Astrocyte of the cerebellum (primary cell): ENCODE results near the gene CYTH4.
"Not testable (repeated sequence)": the region's sequence is repeated elsewhere in the genome, so short reads cannot be mapped to it uniquely, and the experiment has no call there.

Experiments
- DNase-seq: peaks from one replicate; pipeline ENCODE4 v3.0.0-alpha.2; 2011; ENCODE audit warnings: low read depth
- H3K4me3 ChIP-seq: 2 replicates; pipeline ENCODE4 v1.5.1; 2011; ENCODE audit warnings: mild to moderate bottlenecking, low read depth, low read length, moderate library complexity
- in situ Hi-C: cut with HindIII; loops from 2 replicates; pipeline ENCODE4 v1.10.0; 2017; ENCODE audit warnings: low sequenced_read_pairs
- TF ChIP-seq, protein P1 (sequence below): IDR thresholded peaks from 2 replicates; pipeline ENCODE4 v1.5.1; 2012; ENCODE audit warnings: low read length, low read depth, moderate library complexity, mild to moderate bottlenecking; ENCODE audit errors: missing control alignments

CYTH4 gene, protein sequence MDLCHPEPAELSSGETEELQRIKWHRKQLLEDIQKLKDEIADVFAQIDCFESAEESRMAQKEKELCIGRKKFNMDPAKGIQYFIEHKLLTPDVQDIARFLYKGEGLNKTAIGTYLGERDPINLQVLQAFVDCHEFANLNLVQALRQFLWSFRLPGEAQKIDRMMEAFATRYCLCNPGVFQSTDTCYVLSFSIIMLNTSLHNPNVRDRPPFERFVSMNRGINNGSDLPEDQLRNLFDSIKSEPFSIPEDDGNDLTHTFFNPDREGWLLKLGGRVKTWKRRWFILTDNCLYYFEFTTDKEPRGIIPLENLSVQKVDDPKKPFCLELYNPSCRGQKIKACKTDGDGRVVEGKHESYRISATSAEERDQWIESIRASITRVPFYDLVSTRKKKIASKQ

DNA sequence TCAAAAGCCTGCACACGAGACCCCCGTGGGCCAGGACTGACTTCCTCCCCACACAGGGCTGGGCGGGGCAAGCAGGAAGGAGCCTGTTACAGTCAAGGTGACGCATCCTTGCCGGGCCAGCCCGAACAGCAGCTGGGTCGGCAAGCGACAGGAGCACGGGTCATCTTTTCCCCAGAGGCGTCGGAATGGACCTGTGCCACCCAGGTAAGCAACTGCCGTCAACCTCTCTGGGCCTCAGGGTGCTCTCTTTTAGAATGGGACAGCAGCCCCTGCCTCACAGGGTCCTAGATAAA is at the start of gene CYTH4:
TSS of gene CYTH4 (plus strand) at position 124 of the 293 bp plus-strand sequence. CDS start at position 186, 62 bp downstream.
- in situ Hi-C loops = no loop called here
- no peak for DNase-seq
- TF ChIP-seq, protein P1, sequence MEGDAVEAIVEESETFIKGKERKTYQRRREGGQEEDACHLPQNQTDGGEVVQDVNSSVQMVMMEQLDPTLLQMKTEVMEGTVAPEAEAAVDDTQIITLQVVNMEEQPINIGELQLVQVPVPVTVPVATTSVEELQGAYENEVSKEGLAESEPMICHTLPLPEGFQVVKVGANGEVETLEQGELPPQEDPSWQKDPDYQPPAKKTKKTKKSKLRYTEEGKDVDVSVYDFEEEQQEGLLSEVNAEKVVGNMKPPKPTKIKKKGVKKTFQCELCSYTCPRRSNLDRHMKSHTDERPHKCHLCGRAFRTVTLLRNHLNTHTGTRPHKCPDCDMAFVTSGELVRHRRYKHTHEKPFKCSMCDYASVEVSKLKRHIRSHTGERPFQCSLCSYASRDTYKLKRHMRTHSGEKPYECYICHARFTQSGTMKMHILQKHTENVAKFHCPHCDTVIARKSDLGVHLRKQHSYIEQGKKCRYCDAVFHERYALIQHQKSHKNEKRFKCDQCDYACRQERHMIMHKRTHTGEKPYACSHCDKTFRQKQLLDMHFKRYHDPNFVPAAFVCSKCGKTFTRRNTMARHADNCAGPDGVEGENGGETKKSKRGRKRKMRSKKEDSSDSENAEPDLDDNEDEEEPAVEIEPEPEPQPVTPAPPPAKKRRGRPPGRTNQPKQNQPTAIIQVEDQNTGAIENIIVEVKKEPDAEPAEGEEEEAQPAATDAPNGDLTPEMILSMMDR = no peak
- no peak within 1 kb of the TSS for H3K4me3 ChIP-seq

DNA sequence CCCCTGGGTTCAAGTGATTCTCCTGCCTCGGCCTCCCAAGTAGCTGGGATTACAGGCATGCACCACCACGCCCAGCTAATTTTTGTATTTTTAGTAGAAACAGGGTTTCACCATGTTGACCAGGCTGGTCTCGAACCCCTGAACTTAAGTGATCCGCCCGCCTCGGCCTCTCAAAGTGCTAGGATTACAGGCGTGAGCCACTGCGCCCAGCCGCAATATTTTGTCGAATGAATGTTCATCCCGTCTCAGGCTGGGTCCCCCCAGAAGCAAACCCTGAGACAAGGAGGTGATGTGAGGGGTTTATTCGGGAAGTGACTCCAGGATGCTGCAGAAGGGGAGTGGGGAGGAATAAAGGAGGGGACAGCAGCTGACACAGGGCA is 48.9 kb upstream of the CYTH4 start:
- H3K4me3 ChIP-seq, in situ Hi-C loops, DNase-seq: not testable (repeated sequence)

DNA sequence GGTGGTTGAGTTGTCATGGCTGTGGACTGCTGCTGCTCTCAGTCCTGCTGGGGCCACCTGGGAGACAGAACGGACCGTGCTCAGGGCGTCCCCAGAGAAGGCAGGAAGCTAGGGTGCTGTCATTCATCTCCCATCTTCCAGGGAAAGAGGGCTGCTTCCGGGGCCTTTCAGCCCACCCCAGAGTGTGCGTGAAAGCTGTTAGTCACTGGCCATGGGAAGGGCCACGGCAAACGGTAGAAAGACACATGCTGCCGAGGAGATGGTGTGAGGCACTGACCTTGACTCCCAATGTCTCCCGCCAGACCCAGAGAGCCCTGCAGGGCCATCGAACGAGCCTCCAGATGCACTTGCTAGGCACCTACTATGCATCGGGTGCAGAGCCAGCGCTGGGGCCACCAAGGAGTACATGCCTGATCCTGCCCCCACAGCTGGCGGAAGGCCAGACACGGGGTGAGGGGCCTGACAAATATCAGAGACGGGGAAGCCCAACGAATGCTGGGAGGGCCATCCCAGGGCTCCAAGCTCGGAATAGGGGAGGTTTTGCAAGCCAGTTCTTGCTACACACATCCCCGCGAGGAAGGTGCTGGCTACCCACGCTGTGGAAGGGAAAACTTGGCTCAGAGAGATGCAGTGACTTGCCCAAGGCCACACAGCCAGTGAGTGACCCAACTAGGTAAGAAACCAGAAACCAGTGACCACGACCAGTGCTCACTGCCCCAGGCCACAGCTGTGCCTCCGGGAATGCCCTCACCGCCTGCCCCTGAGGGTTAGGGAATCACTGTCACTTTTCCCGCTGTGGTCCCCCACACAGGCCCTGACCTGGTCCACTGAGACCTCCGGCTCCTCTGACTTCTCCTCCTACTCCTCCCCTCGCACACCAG is 48.3 kb upstream of the CYTH4 start:
- in situ Hi-C loops = no loop called here
- DNase-seq = no peak
- H3K4me3 ChIP-seq = no peak overlapping the region
- TF ChIP-seq, protein P1 = no peak

DNA sequence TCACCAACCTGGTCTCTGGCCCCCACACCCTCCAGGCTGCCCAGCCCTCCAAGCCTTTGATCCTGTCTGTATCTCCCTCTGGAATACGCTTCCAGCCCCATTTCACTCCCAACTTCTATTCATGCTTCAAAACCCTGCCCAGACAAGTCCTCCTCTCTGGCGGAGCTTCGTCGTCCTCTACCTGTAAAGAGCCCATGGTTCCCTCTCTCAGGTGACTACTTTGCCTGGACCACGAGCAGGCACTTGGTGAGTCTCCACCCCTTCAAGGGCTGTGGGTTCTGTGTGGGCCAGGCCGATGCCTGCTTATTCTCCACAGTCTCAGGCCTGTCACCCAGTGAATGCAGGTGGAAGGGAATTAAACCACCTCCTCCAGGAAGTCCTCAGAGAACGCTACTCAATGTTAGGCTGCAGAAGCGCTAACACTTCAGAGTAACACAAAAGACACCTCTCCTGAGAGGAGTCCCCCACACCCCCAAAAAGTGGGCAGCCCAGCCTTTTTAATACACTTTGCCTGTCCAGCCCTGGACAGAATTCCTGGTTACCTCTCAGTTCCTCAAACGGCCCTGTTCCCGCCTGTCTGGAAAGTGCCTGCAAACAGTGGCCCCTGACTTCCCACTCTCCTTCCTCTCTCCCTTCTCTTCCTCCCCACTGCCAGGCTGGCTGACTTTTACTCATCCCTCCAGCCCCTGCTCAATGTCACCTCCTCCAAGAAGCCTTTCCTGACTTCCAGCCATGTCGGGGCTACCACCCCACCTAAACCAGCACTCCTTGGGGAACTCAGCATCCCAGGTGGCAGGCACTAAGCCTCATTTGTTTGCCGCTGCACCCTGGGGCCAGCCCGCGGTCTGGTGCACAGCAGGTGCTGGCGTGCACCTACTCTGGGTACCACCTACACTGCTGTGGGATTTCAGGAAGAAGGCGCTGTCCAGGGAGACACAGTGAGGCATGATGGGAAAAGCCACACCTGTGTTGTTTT is 47.3 kb upstream of the CYTH4 start:
- no peak overlapping the region for H3K4me3 ChIP-seq
- in situ Hi-C loops = no loop called here
- TF ChIP-seq, protein P1 = no peak
- no peak for DNase-seq

DNA sequence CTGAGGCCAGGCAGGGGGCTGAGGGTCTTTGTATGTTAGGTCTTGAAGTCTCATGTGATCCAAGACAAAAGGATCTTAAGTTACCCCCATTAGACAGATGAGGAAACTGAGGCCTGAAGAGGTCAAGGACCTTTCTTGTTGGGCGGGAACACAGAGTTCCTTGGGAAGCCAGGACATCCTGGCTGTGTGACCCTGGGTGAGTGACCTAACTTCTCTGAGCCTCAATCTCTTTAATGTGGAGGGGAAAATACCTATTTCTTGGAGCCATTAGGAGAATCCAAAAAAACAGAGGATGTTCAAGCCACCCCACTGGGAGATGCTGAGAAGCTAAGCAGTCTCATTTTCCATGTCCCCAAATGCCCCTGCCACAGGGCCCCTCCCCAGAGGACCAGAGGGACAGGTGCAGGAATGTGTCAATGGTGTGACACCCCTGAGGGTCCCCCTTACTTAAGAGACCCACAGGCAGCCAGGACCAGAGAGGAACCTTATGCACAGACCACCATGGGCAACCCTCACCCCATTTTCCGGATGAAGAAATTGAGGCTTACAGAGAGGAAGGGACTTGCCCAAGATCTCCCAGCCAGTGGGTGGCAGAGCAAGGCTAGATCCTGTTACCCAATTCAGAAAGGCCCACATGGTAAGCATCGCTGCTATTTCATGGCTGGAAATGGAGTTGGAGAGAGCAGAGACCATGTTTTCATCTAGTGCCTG is 46.3 kb upstream of the CYTH4 start:
- no peak for DNase-seq
- TF ChIP-seq, protein P1 = no peak
- no peak overlapping the region for H3K4me3 ChIP-seq
- in situ Hi-C loops = no loop called here

DNA sequence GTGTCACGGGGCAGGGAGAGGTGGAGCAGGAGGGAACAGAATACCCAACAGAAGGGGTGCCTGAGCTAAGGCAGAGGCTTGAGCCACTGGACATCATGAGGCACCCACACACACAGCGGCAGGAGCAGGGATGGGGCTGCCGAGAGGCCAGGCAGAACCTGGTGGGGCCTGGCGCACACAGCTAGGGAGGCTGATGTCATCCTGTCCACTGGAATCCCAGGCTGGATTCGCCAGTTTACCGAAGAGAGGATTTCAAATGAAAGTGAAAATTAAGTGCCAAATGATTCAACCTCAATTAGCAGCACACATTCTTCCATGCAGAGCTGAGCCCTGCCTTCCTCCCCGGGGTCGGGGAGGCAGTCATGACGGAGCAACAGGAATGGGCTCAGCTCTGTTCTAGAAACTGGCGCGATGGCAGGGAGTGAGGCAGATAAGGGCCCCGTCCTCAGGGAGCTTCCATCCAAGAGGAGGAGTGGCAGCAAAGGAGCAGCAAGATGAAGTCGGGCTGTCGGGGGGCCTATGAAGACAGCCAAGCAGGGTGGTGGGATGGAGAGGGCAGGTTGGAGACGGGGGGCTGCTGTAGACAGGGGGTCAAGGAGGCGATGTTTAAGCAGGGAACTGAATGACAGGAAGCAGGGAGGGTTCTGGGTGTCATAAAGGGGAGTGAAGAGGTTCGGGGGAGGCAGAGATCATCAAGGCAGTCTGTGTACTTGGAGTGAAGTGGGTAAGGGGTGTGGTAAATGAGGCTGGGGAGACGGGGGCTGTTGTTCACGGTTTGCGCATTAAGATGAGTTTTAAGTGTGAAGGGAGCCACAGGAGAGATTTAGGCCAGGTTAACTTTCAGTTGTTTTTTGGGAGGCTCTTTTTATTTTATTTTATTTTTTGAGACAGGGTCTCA is 44.7 kb upstream of the CYTH4 start:
- in situ Hi-C loops = no loop called here
- no peak overlapping the region for H3K4me3 ChIP-seq
- TF ChIP-seq, protein P1 = no peak
- DNase-seq = peak; percentile 32
